OCI-LY1 (cell line): Measurements from ENCODE around the gene IL1RAPL2.

ENCODE experiments used
- H2AFZ ChIP-seq: fragments of 200-600 bp; sonication (generic), shearing (Covaris generic); 2 replicates; pipeline ENCODE4 v1.6.0; 2014; ENCODE audit warnings: antibody characterized with exemption, mild to moderate bottlenecking, low read length
- H3F3A ChIP-seq: fragments of 200-600 bp; sonication (generic), shearing (Covaris generic); 2 replicates; pipeline ENCODE4 v1.6.0; 2014; ENCODE audit warnings: mild to moderate bottlenecking, antibody characterized with exemption, low read length, moderate library complexity; ENCODE audit not compliant: insufficient read depth
- H3K27ac ChIP-seq: fragments of 200-600 bp; sonication (generic); 2 replicates; pipeline ENCODE4 v1.5.1; 2014; ENCODE audit warnings: low read length, mixed run types, mild to moderate bottlenecking, low read depth; ENCODE audit not compliant: poor library complexity, severe bottlenecking
- H3K27me3 ChIP-seq: fragments of 200-600 bp; sonication (generic); 2 replicates; pipeline ENCODE4 v1.6.0; 2014; ENCODE audit warnings: antibody characterized with exemption, mild to moderate bottlenecking, low read length, moderate library complexity; ENCODE audit not compliant: insufficient read depth
- H3K36me3 ChIP-seq: fragments of 200-600 bp; sonication (generic); 2 replicates; pipeline ENCODE4 v1.6.1; 2014; ENCODE audit warnings: mild to moderate bottlenecking, antibody characterized with exemption, low read length, moderate library complexity, mixed read lengths; ENCODE audit not compliant: insufficient read depth
- H3K4me1 ChIP-seq: fragments of 200-600 bp; sonication (generic); 2 replicates; pipeline ENCODE4 v1.5.1; 2014; ENCODE audit warnings: mild to moderate bottlenecking, low read length, moderate library complexity; ENCODE audit not compliant: insufficient read depth, severe bottlenecking
- H3K4me2 ChIP-seq: fragments of 200-600 bp; sonication (generic), shearing (Covaris generic); 2 replicates; pipeline ENCODE4 v1.6.1; 2014; ENCODE audit warnings: low read length
- H3K4me3 ChIP-seq: fragments of 200-600 bp; sonication (generic); 2 replicates; pipeline ENCODE4 v1.5.1; 2014; ENCODE audit warnings: low read length, low read depth, mild to moderate bottlenecking, mixed read lengths; ENCODE audit not compliant: poor library complexity, severe bottlenecking
- H3K79me2 ChIP-seq: fragments of 200-600 bp; shearing (Covaris generic); 2 replicates; pipeline ENCODE4 v1.6.1; 2016; ENCODE audit warnings: mixed run types, low read length, mixed read lengths; ENCODE audit not compliant: insufficient read depth
- H3K9ac ChIP-seq: fragments of 200-600 bp; sonication (generic), shearing (Covaris generic); 2 replicates; pipeline ENCODE4 v1.6.1; 2014; ENCODE audit warnings: mild to moderate bottlenecking, low read length, mixed read lengths
- H3K9me2 ChIP-seq: fragments of 200-600 bp; sonication (generic), shearing (Covaris generic); 2 replicates; pipeline ENCODE4 v1.6.1; 2014; ENCODE audit warnings: low read depth, mild to moderate bottlenecking, low read length, mixed read lengths
- H3K9me3 ChIP-seq: fragments of 200-600 bp; shearing (Covaris generic); 2 replicates; pipeline ENCODE4 v1.6.1; 2014; ENCODE audit warnings: low read length, mixed read lengths
- H4K20me1 ChIP-seq: fragments of 200-600 bp; sonication (generic), shearing (Covaris generic); 2 replicates; pipeline ENCODE4 v1.6.0; 2016; ENCODE audit warnings: mild to moderate bottlenecking, low read length; ENCODE audit not compliant: insufficient read depth
- EZH2 ChIP-seq: fragments of 200-600 bp; sonication (generic), shearing (Covaris generic); IDR thresholded peaks from 2 replicates; pipeline ENCODE4 v1.8.0; 2017; ENCODE audit warnings: borderline replicate concordance, mixed run types, mild to moderate bottlenecking, antibody characterized with exemption, low read length, moderate library complexity, mixed read lengths
- TF ChIP-seq, protein P1 (sequence below): fragments of 200-600 bp; sonication (generic), shearing (Covaris generic); IDR thresholded peaks from 2 replicates; pipeline ENCODE4 v1.5.1; 2017; ENCODE audit warnings: mild to moderate bottlenecking, antibody characterized with exemption, low read length, moderate library complexity, mixed read lengths

The IL1RAPL2 gene

DNA sequence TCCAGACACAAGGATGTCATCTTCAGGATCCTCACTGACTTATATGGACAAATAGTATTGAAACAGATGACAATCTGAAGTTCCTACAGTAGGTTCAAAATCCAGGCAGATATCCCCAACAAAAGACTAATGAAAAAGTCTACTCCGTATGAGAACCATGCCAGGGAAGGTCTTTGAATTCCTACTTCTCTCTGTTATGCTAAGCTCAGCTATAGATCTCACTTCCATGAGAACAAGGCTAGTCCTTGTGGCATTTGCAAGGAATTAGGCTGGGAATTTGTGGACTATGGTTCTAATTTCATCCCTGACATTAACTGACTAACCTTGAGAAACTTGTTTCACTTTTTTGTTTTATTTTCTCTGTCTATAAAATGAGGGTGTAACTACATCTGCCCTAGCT lies 229.8 kb downstream of the IL1RAPL2 start:
- Histone ChIP-seq H3K27ac (no peak overlapping the region), H3K79me2 (no peaks in the 10 kb centered on the region), H3K27me3 (no peaks in the 10 kb centered on the region), H4K20me1 (no peaks in the 10 kb centered on the region), H3K4me2 (no peak overlapping the region), H3K4me1 (no peaks in the 10 kb centered on the region), H3K9me2 (no peaks in the 10 kb centered on the region), H3K9ac (no peak overlapping the region), H3K4me3 (no peak overlapping the region), H3K36me3 (no peaks in the 10 kb centered on the region), H2AFZ (no peak overlapping the region), H3F3A (no peaks in the 10 kb centered on the region), H3K9me3 (no peaks in the 10 kb centered on the region)
- TF ChIP-seq EZH2 = no peak
- TF ChIP-seq, protein P1, sequence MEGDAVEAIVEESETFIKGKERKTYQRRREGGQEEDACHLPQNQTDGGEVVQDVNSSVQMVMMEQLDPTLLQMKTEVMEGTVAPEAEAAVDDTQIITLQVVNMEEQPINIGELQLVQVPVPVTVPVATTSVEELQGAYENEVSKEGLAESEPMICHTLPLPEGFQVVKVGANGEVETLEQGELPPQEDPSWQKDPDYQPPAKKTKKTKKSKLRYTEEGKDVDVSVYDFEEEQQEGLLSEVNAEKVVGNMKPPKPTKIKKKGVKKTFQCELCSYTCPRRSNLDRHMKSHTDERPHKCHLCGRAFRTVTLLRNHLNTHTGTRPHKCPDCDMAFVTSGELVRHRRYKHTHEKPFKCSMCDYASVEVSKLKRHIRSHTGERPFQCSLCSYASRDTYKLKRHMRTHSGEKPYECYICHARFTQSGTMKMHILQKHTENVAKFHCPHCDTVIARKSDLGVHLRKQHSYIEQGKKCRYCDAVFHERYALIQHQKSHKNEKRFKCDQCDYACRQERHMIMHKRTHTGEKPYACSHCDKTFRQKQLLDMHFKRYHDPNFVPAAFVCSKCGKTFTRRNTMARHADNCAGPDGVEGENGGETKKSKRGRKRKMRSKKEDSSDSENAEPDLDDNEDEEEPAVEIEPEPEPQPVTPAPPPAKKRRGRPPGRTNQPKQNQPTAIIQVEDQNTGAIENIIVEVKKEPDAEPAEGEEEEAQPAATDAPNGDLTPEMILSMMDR = no peak

DNA sequence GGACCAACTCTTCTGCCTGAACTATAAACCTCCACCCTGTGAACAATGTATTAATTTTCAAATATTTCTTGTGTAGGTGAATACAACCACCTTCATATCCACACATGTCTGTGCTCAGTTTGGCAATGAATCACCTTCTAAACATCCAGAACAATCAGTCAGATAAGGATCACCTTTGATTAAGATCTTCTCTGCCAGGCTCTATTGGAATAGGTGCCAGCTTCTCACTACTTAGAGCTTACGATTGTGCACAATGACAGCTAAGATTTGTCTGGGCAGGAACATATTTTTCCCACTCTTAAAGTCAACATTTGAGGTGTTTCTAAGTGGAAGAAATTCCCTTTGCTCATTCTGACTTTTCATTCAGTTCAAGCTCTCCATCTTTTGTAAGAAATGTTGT lies 237.2 kb downstream of the IL1RAPL2 start:
- H3F3A ChIP-seq = no peaks in the 10 kb centered on the region
- H3K9me2 ChIP-seq = no peaks in the 10 kb centered on the region
- TF ChIP-seq, protein P1 = no peak
- no peak for TF ChIP-seq EZH2
- no peaks in the 10 kb centered on the region for H3K79me2 ChIP-seq
- H3K27me3 ChIP-seq = no peaks in the 10 kb centered on the region
- H4K20me1 ChIP-seq = no peaks in the 10 kb centered on the region
- no peak overlapping the region for H3K4me2 ChIP-seq
- H2AFZ ChIP-seq = no peak overlapping the region
- no peaks in the 10 kb centered on the region for H3K4me1 ChIP-seq
- no peaks in the 10 kb centered on the region for H3K9me3 ChIP-seq
- no peak overlapping the region for H3K9ac ChIP-seq
- no peak overlapping the region for H3K4me3 ChIP-seq
- no peaks in the 10 kb centered on the region for H3K36me3 ChIP-seq
- no peak overlapping the region for H3K27ac ChIP-seq

DNA sequence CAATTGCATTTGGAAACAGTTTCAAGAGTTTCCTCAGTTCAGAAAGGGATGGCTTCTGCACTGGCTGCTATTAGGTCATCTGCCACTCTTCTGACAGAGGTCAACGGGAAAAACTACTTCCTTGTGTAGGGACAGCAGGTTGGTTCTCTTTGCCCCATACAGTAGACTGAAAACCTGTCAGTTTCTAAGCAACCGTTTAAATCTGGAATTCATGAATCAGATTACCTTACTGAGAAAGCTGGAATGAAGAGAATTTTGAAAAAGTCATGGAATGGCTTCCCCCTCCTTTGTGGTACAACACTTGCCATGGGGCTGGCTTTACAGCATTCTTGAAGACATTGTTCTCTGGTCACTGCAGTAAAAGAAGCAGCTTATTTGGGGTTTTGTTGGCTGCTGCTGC lies 240.3 kb downstream of the IL1RAPL2 start:
- no peak overlapping the region for H3K4me3 ChIP-seq
- no peaks in the 10 kb centered on the region for H3K9me3 ChIP-seq
- no peaks in the 10 kb centered on the region for H4K20me1 ChIP-seq
- H2AFZ ChIP-seq = no peak overlapping the region
- H3K4me2 ChIP-seq = no peak overlapping the region
- no peaks in the 10 kb centered on the region for H3K9me2 ChIP-seq
- TF ChIP-seq, protein P1 = no peak
- TF ChIP-seq EZH2 = no peak
- H3K27me3 ChIP-seq = no peaks in the 10 kb centered on the region
- H3K79me2 ChIP-seq = no peaks in the 10 kb centered on the region
- H3K4me1 ChIP-seq = no peaks in the 10 kb centered on the region
- no peak overlapping the region for H3K9ac ChIP-seq
- H3K27ac ChIP-seq = no peak overlapping the region
- H3F3A ChIP-seq = no peaks in the 10 kb centered on the region
- H3K36me3 ChIP-seq = no peaks in the 10 kb centered on the region
